ENCODE measurements around the gene NLGN1.
"Not testable (repeated sequence)": the region's sequence is repeated elsewhere in the genome, so short reads cannot be mapped to it uniquely, and the experiment has no call there.

Gene NLGN1

GRCh38 chr3:173430576-173430975, 33.0 kb downstream of the NLGN1 start:
- DNase-seq = no peak

- DNase-seq = no peak
Observed at GRCh38 chr3:173439004-173439403, 41.5 kb downstream of the NLGN1 start.

GRCh38 chr3:173440514-173440913, 43.0 kb downstream of the NLGN1 start:
- no peak for DNase-seq

GRCh38 chr3:173451561-173451960, 54.0 kb downstream of the NLGN1 start:
- DNase-seq = not testable (repeated sequence)

- DNase-seq = no peak
Observed at GRCh38 chr3:173463250-173463649, 65.7 kb downstream of the NLGN1 start.

- DNase-seq = no peak
Observed at GRCh38 chr3:173465112-173465511, 67.6 kb downstream of the NLGN1 start.

GRCh38 chr3:173465898-173466678, 68.5 kb downstream of the NLGN1 start:
- DNase-seq = no peak

- no peak for DNase-seq
Observed at GRCh38 chr3:173467501-173467900, 70.0 kb downstream of the NLGN1 start.

GRCh38 chr3:173473237-173473636, 75.7 kb downstream of the NLGN1 start:
- DNase-seq = no peak

GRCh38 chr3:173479301-173479700, 81.8 kb downstream of the NLGN1 start:
- DNase-seq = no peak

GRCh38 chr3:173501931-173502489, 104.5 kb downstream of the NLGN1 start:
- no peak for DNase-seq

- no peak for DNase-seq
Observed at GRCh38 chr3:173502983-173503568, 105.5 kb downstream of the NLGN1 start.

- no peak for DNase-seq
Observed at GRCh38 chr3:173510565-173510964, 113.0 kb downstream of the NLGN1 start.

GRCh38 chr3:173513123-173513522, 115.6 kb downstream of the NLGN1 start:
- no peak for DNase-seq

- no peak for DNase-seq
Observed at GRCh38 chr3:173529062-173529711, 131.6 kb downstream of the NLGN1 start.

GRCh38 chr3:173531602-173532001, 134.1 kb downstream of the NLGN1 start:
- DNase-seq = no peak

- DNase-seq = no peak
Observed at GRCh38 chr3:173538410-173538809, 140.9 kb downstream of the NLGN1 start.

GRCh38 chr3:173545590-173545989, 148.0 kb downstream of the NLGN1 start:
- not testable (repeated sequence) for DNase-seq

GRCh38 chr3:173547070-173547469, 149.5 kb downstream of the NLGN1 start:
- no peak for DNase-seq

- DNase-seq = no peak
Observed at GRCh38 chr3:173548261-173548660, 150.7 kb downstream of the NLGN1 start.

GRCh38 chr3:173552526-173552925, 155.0 kb downstream of the NLGN1 start:
- DNase-seq = no peak

GRCh38 chr3:173553635-173554280, 156.2 kb downstream of the NLGN1 start:
- no peak for DNase-seq

- no peak for DNase-seq
Observed at GRCh38 chr3:173556546-173556945, 159.0 kb downstream of the NLGN1 start.
